Activated naive CD4-positive, alpha-beta T cell treated with anti-CD3 and anti-CD28 coated beads, Interleukin-2, amount 50 U/mL, for 72 hours (primary cell): Measurements from ENCODE around the gene CDK5RAP1. TPM values are rescaled to one million over a fixed set of nuclear protein-coding genes. Genes with fewer than 3 reads are reported as not detected.
A peak's percentile ranks its signal among the peaks of the same experiment; 100 is the strongest.

Experiments used
- ATAC-seq, 2 donors: fragments of 150-1000 bp; cut with Tn5 transposase; 2 replicates each; pipeline ENCODE4 v1.10.0; 2021; ENCODE audit warnings: mild to moderate bottlenecking in 2 of 2, moderate library complexity in 2 of 2
- DNase-seq, 2 donors: peaks; one replicate each; pipeline ENCODE4 v3.0.0; 2021 to 2022; ENCODE audit warnings: low spot score in 2 of 2
- H3K27ac Mint-ChIP-seq, 2 donors: one replicate each; pipeline ENCODE4 v1.8.0; 2022; ENCODE audit warnings: mild to moderate bottlenecking in 2 of 2, mixed read lengths in 2 of 2
- H3K36me3 Mint-ChIP-seq, 2 donors: one replicate each; pipeline ENCODE4 v1.8.0; 2022; ENCODE audit warnings: mixed read lengths in 2 of 2
- H3K9me3 Mint-ChIP-seq, 2 donors: one replicate each; pipeline ENCODE4 v1.8.0; 2022; ENCODE audit warnings: mixed read lengths in 2 of 2
- total RNA-seq, 2 donors: library from RNA; stranded (reverse); gene quantifications; one replicate each; pipeline ENCODE4 v1.2.3, GENCODE V29; 2022

CDK5RAP1 gene
- total RNA-seq, 2 donors from 2014 or later, result 40.0 to 44.2 TPM

DNA sequence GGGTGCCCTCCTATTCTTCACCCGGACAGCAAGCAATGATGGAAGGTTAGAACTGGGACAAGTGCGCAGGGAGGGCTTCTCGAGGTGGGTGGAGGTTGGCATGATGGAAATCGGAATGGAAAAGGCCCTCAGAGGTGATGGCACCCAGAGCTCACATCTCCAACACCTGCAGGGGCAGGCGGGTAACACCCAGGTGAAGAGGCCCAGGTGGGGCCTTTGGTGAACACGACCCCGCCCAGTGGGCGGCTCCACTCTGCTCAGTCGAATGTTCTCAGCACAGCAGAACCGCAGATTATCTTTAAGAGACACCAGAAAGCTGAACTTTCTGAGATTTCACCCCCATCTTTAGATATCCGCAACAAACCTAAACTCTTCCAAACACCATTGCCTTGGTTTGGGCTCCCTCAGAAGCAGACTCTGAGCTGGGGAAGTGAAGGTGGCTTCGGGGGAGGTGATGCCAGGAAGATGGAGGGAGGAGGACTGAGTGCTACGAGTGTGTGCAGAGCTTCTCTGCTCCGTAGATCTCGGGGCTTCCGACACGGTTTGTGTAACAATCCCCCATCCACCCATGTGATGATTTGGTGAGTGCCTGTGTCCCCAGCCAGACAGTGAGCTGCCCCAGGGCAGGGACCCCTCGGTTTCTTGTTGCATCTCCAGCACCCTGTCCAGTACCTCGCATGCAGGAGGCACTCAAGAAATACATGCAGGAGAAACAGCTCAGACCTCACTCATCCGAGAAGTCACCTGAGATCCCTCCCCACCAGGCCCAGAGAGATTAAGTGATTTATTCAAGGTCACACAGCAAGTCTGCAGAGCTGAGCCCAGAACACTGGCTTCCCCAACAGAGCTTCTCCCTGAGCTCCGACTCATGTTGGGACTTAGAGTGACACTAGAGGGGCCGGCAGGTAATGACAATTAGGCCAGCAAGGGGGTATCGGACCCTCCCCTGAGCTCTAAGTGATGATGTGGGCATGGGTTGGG lies 72.9 kb downstream of the CDK5RAP1 start:
- no peaks in the 10 kb centered on the region for H3K36me3 Mint-ChIP-seq
- H3K27ac Mint-ChIP-seq, result peak overlapping the region in 1 of 2 donors; percentile 44
- ATAC-seq (no peak), DNase-seq (no peak)
- H3K9me3 Mint-ChIP-seq, result no peaks in the 10 kb centered on the region

DNA sequence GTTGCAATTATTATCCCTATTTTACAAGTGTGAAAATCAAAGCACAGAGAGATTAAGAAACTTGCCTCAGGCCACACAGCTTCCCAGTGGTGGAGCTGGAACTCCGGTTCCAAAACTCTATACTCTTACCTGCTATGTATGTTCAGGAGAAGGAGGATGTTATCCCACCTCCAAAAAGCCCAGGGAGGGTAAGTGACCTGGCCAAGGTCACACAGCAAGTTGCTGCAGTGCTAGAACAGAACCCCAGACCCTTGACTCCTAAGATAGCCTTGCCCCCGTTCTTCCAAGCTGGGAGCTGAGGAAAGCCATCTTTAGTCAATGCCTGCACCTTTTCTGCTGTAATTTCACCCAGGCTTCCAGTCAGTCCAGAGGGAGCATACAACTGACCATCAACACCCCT lies 76.0 kb downstream of the CDK5RAP1 start:
- Mint-ChIP-seq H3K9me3 (no peaks in the 10 kb centered on the region), H3K36me3 (no peaks in the 10 kb centered on the region), H3K27ac (no peak overlapping the region)
- ATAC-seq, result no peak
- DNase-seq, result no peak

DNA sequence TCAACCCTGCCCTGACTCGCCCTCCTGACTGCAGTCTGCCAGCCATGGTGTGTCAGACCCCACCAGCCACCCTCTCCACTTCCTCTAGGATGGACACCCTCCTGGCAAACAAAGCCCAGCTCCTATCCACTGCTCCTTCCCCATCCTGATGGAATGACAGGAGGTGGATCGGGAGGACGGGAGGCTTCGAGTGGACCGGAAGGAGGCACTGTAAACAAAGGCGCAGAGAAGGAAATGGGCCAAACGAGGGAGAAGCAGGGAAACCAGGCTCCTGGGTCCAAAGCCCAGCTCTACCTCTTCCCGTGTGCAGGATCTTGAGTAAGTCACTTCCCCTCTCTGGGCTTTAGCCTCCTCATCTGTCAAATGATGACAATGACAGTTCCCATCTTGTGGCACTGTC lies 78.1 kb downstream of the CDK5RAP1 start:
- DNase-seq, result no peak
- Mint-ChIP-seq H3K9me3 (no peaks in the 10 kb centered on the region), H3K27ac (no peak overlapping the region), H3K36me3 (no peaks in the 10 kb centered on the region)
- no peak for ATAC-seq

DNA sequence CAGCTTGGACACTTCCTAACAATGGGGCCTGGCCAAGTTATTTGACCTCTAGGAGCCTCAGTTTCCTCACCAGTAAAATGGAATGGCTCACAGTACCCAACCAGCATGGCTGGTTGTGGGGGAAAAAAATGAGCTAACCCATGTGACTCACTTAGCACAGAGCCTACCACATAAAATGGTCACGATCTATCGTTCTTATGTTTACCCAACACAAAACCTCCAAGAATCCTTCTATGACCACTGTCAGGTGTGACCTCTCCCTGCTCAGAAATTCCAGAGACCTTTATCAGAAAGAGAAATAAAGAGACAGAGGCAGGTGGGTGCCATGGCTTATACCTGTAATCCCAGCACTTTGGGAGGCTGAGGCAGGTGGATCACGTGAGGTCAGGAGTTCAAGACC lies 78.9 kb downstream of the CDK5RAP1 start:
- Mint-ChIP-seq H3K36me3 (no peaks in the 10 kb centered on the region), H3K9me3 (no peaks in the 10 kb centered on the region), H3K27ac (peak overlapping the region in 1 of 2 donors; percentile 27)
- DNase-seq (no peak), ATAC-seq (no peak)

DNA sequence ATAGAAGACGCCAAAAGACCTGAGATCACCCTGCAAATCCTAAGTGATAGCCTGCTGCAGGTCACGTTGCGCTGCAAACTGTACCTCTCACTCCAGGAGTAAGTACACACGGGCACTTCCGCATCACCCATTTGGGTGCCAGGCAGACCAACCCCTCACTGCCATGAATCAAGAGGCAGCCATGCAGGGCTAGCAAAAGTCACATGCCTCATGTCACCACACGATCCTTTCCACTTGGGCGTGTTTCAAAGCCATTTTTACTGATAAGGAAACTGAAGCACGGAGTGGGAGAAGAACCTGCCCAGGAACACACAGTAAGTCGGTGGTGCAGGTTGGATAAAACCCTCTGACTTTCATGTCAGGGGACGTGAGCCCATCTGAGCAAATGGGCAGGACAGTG lies 81.3 kb downstream of the CDK5RAP1 start:
- no peak overlapping the region for H3K27ac Mint-ChIP-seq
- no peaks in the 10 kb centered on the region for H3K9me3 Mint-ChIP-seq

DNA sequence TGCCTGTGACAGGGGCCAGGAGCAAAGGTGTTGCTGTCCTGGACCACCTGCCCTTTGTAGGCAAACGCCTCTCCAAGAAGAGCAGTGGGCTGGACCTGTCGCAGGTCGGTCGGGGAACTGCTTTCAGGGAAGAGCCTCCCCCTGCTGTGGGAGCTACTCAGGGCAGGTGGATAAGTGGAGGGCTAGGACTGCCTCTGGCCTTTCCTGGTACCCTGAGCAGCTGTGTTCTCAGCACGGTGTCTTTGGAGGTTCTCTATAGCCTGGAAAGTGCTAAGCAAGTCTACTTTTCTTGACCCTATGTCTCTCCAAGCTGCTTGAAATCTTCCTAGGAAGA lies 83.3 kb downstream of the CDK5RAP1 start:
- no peak for DNase-seq
- Mint-ChIP-seq H3K27ac (no peak overlapping the region), H3K9me3 (no peaks in the 10 kb centered on the region), H3K36me3 (no peaks in the 10 kb centered on the region)
- no peak for ATAC-seq

More for the DNA sequence above, 81.3 kb downstream of the CDK5RAP1 start:
- no peak for DNase-seq
- no peak for ATAC-seq
- no peaks in the 10 kb centered on the region for H3K36me3 Mint-ChIP-seq

DNA sequence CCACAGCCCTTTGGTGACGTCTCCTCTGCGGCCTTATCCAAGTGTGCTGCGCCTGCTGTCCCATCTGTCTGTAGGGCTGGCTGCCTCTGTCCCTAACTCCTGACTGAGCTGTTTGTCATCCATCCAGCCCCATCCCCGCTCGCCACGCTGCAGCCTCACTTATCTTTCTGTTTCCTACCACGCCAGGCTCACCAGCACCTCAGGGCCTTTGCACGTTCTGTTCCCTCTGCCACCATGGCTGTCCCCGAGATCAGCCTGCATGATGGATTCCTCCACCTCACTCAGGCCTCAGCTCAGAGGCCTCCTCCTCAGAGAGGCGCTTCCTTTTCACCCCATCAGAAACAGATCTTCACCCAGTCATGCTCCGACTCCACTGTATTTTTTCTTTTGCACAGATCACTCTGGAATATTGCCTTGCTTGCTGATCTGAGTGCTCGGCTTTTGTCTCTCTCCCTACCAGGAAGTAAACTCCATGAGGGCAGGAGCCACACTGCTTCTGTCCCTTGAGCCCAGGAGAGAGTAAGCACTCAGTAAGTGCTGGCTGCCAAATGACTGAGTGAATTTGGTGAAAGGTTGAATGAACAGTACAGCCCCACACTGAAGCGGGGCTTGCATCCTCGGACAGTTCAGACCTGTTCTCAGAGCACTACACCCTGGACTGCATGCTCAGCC lies 83.8 kb downstream of the CDK5RAP1 start:
- H3K9me3 Mint-ChIP-seq, result no peaks in the 10 kb centered on the region
- peak overlapping the region; percentile 30 for H3K27ac Mint-ChIP-seq
- no peak for DNase-seq
- ATAC-seq, result no peak
- no peaks in the 10 kb centered on the region for H3K36me3 Mint-ChIP-seq

DNA sequence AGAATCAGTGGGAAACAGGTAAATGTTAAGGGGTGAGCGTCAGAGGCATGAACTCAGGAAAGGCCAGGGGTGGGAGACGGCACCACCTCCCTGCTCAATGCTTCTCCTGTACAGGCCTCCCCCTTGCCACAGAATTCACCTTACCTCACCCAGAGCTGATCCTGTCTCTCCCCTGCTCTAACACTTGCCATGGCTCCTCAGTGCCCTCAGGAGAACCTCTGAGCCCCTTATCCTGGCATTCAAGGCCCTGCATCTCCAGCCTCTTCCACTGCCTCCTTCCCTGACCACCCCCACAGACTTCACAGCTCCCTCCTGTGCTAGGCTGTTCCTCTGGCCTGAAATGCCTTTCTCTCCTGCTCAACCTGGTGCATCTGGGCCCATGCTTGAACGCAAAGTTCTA lies 84.4 kb downstream of the CDK5RAP1 start:
- Mint-ChIP-seq H3K9me3 (no peaks in the 10 kb centered on the region), H3K36me3 (no peaks in the 10 kb centered on the region), H3K27ac (peak overlapping the region in 1 of 2 donors; percentile 30)
- DNase-seq (no peak), ATAC-seq (no peak)

DNA sequence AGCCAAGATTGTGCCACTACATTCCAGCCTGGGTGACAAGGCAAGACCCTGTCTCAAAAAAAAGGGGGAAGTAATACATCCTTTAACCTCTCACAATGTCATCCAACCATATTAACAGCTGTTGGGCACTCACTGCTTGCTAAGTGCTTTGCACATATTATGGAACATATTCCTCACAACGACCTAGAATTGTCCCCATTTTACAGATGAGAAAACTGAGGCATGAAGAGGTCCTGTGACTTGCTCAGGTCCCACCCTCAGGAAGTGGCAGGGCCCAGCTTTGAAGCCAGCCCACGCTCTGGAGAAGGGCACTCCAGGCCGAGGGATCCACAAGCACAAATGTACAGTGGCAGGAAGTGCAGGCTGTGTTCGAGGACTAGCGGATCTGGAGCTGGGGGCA lies 85.0 kb downstream of the CDK5RAP1 start:
- Mint-ChIP-seq H3K36me3 (no peaks in the 10 kb centered on the region), H3K9me3 (no peaks in the 10 kb centered on the region), H3K27ac (no peak overlapping the region)
- DNase-seq, result no peak
- no peak for ATAC-seq

DNA sequence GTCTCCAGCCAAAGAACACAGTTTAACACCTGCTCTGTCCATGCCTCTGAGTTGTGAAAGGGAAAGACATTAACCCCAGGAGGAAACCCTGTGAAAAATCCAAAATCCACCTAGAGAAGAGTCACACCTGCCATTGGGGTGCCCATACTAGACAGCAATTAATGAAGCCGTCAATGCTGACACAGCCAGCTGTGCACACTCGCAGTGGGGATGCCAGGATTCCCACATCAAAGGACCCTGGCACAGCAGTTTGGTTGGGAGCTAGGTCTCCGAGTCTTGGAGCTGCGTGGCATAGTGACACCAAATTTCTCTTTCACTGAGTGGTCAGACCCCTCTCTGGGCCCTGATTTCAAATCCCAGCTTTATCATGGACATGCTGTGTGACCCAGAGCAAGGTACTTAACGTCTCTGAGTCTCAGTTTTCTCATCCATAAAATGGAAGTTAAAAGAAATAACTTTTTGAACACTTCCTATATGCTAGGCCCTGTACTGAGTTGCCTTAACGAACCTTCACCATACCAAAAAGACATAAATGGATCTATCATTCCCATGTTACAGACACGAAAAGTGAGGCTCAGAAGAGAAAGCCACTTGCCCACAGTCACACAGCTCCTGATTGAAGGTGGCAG lies 87.5 kb downstream of the CDK5RAP1 start:
- ATAC-seq (no peak), DNase-seq (no peak)
- H3K27ac Mint-ChIP-seq, result no peak overlapping the region
- no peaks in the 10 kb centered on the region for H3K9me3 Mint-ChIP-seq
- H3K36me3 Mint-ChIP-seq, result no peaks in the 10 kb centered on the region

DNA sequence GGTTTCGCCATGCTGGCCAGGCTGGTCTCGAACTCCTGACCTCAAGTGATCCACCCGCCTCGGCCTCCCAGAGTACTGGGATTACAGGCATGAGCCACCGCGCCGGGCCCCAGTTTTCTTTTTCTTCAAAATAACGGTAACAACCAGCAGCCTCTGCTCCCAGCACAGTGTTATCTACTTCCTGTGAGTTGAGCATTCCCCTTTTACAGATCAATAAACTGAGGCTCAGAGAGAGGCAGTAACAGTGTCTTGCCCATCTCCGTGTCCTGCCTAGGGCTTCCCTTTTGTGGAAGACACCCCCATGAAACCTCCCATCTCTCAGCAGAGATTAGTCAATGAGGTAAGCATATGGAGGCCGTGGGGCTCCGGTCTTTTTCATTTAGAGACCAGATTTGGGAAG lies 88.7 kb downstream of the CDK5RAP1 start:
- no peaks in the 10 kb centered on the region for H3K36me3 Mint-ChIP-seq
- peak overlapping the region in 1 of 2 donors; percentile 9 for H3K27ac Mint-ChIP-seq
- no peaks in the 10 kb centered on the region for H3K9me3 Mint-ChIP-seq
- ATAC-seq (no peak), DNase-seq (no peak)

DNA sequence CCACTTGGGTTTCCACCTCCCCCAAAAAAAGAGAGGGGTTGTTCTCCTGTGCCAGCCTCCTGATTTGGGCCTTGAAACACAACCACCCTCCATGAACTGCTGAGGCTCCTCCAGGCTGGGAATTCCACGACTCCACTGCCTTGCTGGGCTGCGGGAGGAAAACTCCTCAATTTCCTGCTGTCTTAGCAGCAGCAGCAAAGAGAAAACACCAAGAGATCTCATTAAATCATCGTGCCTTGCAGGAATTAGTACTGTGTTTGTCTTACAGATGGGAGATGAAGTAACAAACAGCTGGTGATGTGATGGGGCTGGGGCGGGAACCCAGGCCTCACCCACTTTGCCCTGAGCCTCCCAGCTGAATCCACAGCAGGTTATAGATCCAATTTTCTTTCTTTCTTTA lies 89.3 kb downstream of the CDK5RAP1 start:
- no peaks in the 10 kb centered on the region for H3K9me3 Mint-ChIP-seq
- no peaks in the 10 kb centered on the region for H3K36me3 Mint-ChIP-seq
- DNase-seq (no peak), ATAC-seq (no peak)
- peak overlapping the region in 1 of 2 donors; percentile 9 for H3K27ac Mint-ChIP-seq

DNA sequence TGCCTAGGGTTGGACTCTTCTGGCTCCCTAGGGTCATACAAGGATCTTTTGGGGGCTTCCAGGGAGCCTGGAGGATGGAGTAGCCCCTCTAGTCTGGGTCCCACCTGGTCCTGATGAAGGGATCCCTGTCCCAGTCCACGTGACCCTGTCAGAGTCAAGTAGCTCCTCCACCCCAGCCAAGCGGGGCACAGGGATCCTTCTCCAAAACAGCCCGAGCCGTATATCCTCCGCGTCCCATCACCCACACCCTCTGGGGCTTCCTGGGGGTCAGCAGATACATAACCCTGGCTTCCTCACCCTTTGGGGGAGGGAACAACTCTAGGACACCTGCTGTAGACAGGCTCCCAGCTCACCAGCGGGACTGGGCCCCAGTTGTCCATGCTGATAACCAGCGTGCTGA lies 90.3 kb downstream of the CDK5RAP1 start:
- DNase-seq, result no peak
- ATAC-seq, result no peak
- H3K36me3 Mint-ChIP-seq, result no peaks in the 10 kb centered on the region
- H3K27ac Mint-ChIP-seq, result peak overlapping the region in 1 of 2 donors; percentile 9
- H3K9me3 Mint-ChIP-seq, result no peaks in the 10 kb centered on the region

DNA sequence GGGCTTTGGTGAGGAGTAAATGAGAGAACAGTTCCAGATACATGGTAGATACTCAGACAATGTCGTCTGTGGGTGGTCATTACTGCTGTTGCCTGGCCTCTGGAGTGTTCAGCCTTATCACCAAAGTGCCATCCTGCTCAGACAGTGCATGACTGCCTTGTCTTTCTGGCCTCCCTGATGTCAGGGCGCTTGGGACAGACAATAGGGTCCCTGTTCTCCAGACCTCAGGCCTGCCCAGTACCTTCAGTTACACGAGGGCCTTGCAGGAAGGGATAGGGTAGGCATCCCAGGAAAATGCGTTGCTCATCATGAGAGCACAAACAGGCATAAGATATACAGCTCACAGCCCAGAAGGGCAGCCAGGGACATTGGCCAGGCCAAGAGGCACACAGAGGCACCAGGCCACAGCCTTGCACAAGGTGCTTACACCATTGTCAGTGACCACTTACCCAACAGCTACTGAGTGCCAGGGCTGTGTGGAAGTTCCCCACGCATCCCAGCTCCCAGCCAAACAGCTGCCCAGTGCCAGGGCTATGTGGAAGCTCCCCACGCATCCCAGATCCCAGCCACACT lies 90.9 kb downstream of the CDK5RAP1 start:
- Mint-ChIP-seq H3K36me3 (no peaks in the 10 kb centered on the region), H3K27ac (no peak overlapping the region), H3K9me3 (no peaks in the 10 kb centered on the region)
- ATAC-seq (no peak), DNase-seq (no peak)

DNA sequence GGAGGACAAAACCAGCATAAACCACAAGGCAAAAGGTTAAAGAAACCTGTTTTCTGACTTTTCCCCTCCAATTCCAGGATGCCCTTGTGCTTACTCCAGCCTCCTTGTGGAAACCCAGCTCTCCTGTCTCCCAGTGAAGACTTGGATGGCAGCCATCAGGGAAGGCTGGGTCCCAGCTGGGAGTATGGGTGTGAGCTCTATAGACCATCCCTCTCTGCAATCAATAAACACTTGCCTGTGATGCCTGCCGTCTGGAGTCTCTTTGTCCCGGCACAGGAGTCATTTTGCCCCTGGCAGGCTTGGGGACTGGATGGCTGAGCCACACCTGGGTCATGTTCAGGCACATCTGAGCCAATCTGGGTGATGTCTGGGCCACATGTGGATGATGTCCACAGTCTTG lies 91.7 kb downstream of the CDK5RAP1 start:
- ATAC-seq (no peak), DNase-seq (no peak)
- Mint-ChIP-seq H3K36me3 (no peaks in the 10 kb centered on the region), H3K27ac (peak overlapping the region in 1 of 2 donors; percentile 72), H3K9me3 (no peaks in the 10 kb centered on the region)
